Panc1 (cell line): Measurements from ENCODE around the gene APLF.

Experiments used
- CTCF ChIP-seq: fragments of 450-650 bp; IDR thresholded peaks from 2 replicates; pipeline ENCODE4 v1.5.1; 2017; ENCODE audit warnings: mild to moderate bottlenecking
- POLR2AphosphoS5 ChIP-seq: IDR thresholded peaks from 2 replicates; pipeline ENCODE4 v1.6.1; 2012; ENCODE audit warnings: mild to moderate bottlenecking, low read depth, low read length, moderate library complexity
- REST ChIP-seq, 2 experiments: IDR thresholded peaks; 2 replicates each; pipeline ENCODE4 v1.6.1; 2011 to 2012; ENCODE audit warnings: low read depth in 2 of 2, control low read depth in 1 of 2, low read length in 1 of 2, mild to moderate bottlenecking in 1 of 2, moderate library complexity in 1 of 2; ENCODE audit not compliant: insufficient read depth in 1 of 2
- SIN3A ChIP-seq: IDR thresholded peaks from 2 replicates; pipeline ENCODE4 v1.6.1; 2012; ENCODE audit warnings: low read depth, mild to moderate bottlenecking, low read length, moderate library complexity, borderline replicate concordance; ENCODE audit not compliant: insufficient read depth

DNA sequence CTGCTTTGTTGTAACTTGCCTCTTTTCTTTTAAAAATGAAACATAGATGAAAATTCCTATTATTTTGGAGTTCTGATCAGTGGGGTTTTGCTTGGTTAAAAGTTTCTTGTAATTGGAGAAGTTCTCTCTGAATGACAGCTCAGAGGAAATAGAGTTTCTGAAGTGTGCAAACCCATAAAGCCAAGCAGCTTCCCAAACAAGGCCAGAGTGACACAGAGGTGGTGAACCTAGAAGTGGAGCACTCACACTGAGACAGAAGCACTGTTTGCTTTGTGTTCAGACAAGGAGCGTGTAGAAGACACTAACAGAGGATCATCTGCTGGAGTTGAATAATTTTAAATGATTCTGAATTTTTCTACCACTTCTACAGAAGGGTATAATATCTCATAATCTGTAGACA lies 49.5 kb upstream of the APLF start:
- TF ChIP-seq CTCF (no peak), POLR2AphosphoS5 (no peak), SIN3A (no peak), REST (IDR thresholded peaks at IDR 0.05; ENCODE audit: insufficient read depth in 1 of 2, low read depth in 2 of 2, low read length in 1 of 2) (no peak)
